Cardiac fibroblast (primary cell): ENCODE data around the gene EARS2.

ENCODE experiments used
- DNase-seq, 2 donors: peaks; one replicate each; pipeline versions ENCODE4 v3.0.0 to v3.0.0-alpha.2; 2010; ENCODE audit warnings: low read depth in 2 of 2
- H3K4me3 ChIP-seq, 2 donors: replicated peaks in 1 of 2; 1 replicate in 1 of 2; 2 replicates in 1 of 2; pipeline ENCODE4 v1.5.1; 2011; ENCODE audit warnings: low read depth in 2 of 2, low read length in 2 of 2, mild to moderate bottlenecking in 2 of 2, moderate library complexity in 1 of 2
- CTCF ChIP-seq: IDR thresholded peaks from one replicate; pipeline ENCODE4 v1.5.1; 2011; ENCODE audit warnings: low read depth, mild to moderate bottlenecking, low read length, inconsistent platforms

Gene EARS2

GRCh38 chr16:23528644-23529310 is 28.4 kb downstream of the EARS2 start:
- TF ChIP-seq CTCF: no peak
- DNase-seq: no peak
- H3K4me3 ChIP-seq: no peak overlapping the region

GRCh38 chr16:23527961-23528643 is 29.0 kb downstream of the EARS2 start:
- DNase-seq: no peak
- no peak for TF ChIP-seq CTCF
- H3K4me3 ChIP-seq: no peak overlapping the region

DNA sequence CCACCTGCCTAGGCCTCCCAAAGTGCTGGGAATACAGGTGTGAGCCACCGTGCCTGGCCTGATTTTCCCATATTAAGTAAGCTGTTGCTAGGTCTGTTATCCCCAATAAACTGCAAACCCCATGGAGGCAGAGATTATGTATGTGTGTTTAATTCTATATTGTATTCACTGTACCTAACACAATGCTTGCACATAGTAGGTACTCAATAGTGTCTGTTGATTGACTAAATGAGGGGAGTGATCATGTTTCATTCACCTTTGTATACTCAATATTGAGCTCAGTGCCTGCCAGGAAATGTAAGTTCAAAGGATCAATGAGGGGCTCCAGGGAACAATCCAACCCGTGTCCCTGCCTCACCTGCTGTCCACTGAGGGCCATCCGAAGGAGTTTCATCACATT is 32.3 kb downstream of the EARS2 start:
- no peak for TF ChIP-seq CTCF
- no peak overlapping the region for H3K4me3 ChIP-seq
- DNase-seq: no peak

DNA sequence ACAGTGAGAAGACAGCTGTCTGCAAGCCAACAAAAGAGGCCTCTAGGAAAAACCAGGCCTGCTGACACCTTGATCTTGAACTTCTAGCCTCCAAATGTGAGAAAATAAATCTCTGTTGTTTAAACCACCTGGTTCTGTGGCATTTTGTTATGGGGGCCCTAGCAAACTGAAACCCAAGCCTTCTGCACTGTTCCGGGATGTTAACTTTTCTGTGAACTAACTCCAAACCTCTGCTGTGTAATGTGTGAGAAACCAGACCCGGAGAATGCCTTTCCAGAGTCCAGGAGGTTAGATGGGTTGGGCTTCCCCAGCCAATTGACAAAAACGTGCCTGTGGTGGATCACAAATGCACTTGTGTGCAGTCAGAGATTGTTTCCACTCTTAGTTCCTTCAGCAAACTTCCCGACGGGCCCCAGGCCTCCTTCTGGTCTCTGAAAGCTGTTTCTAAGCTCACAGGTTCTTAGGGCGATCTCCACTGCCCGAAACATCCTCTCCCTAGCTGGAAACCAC is 33.2 kb downstream of the EARS2 start:
- no peak overlapping the region for H3K4me3 ChIP-seq
- no peak for DNase-seq
- TF ChIP-seq CTCF: no peak

- no peak overlapping the region for H3K4me3 ChIP-seq
- TF ChIP-seq CTCF: no peak
- no peak for DNase-seq
These were observed 33.8 kb downstream of the EARS2 start for GRCh38 chr16:23523321-23523720.

- no peak for DNase-seq
- no peak for TF ChIP-seq CTCF
- H3K4me3 ChIP-seq: no peak overlapping the region
These were observed 35.2 kb downstream of the EARS2 start for GRCh38 chr16:23521965-23522364.
